Putamen (tissue), 1 donor: ENCODE results near the gene POLR2E.
A peak's percentile ranks its signal among the peaks of the same experiment; 100 is the strongest.

Source experiments
- DNase-seq: peaks from one replicate; pipeline ENCODE4 v3.0.0-alpha.2; 2016; ENCODE audit warnings: low spot score

POLR2E gene

GRCh38 chr19:1046836-1047695 lies 48.1 kb downstream of the POLR2E start:
- DNase-seq = no peak

GRCh38 chr19:1046117-1046626 lies 49.0 kb downstream of the POLR2E start:
- no peak for DNase-seq

- DNase-seq = no peak
These were observed 50.0 kb downstream of the POLR2E start for GRCh38 chr19:1045247-1045603.

- no peak for DNase-seq
These were observed 52.3 kb downstream of the POLR2E start for GRCh38 chr19:1042689-1043511.

- DNase-seq = no peak
These were observed 53.1 kb downstream of the POLR2E start for GRCh38 chr19:1041835-1042685.

- DNase-seq = no peak
These were observed 53.8 kb downstream of the POLR2E start for GRCh38 chr19:1041272-1041834.

- DNase-seq = peak; percentile 92
These were observed 54.5 kb downstream of the POLR2E start for GRCh38 chr19:1040476-1041271.

GRCh38 chr19:1039646-1040475 lies 55.3 kb downstream of the POLR2E start, which contains the start of gene ABCA7:
TSS of gene ABCA7 (plus strand) at chr19:1040107. CDS start at chr19:1041362, 1,255 bp downstream.
- DNase-seq = peak; percentile 93

- no peak for DNase-seq
These were observed 56.1 kb downstream of the POLR2E start for GRCh38 chr19:1038978-1039645.

GRCh38 chr19:1037621-1038064 lies 57.5 kb downstream of the POLR2E start:
- DNase-seq = no peak
